ENCODE measurements around the gene FLNB. TPM values are rescaled to one million over a fixed set of nuclear protein-coding genes. Genes with fewer than 3 reads are reported as not detected.

FLNB gene
- total and polyA plus RNA-seq, 2 of the 13 experiments (the other 11 are each of a cell fraction or from before 2014, with no cell fraction given), result 106 to 130 TPM

GRCh38 chr3:58158442-58159153 lies 150.4 kb downstream of the FLNB start:
- ChIA-PET POLR2A (no interaction called here), CTCF (ENCODE audit: low intra/inter-chr PET ratio, low total read pairs) (no interaction called here)
- FAIRE-seq (no peak), DNase-seq (ENCODE audit: low spot score) (no peak), ATAC-seq (no peak)
- Histone ChIP-seq H3K36me3 (replicated peaks in 1 of 2; ENCODE audit: control insufficient read depth in 1 of 2, insufficient read depth in 2 of 2, low read length in 2 of 2) (peaks cover 50 to 87% of the 10 kb centered on the region in 2 experiments), H3K4me3 (replicated peaks in 1 of 3; ENCODE audit: insufficient read depth in 1 of 3, low read depth in 2 of 3, low read length in 3 of 3) (no peak overlapping the region), H3K27me3 (ENCODE audit: control insufficient read depth in 1 of 2, insufficient read depth in 2 of 2, low read length in 2 of 2) (no peaks in the 10 kb centered on the region), H3K4me2 (ENCODE audit: low read depth, low read length) (no peak overlapping the region), H2AFZ (ENCODE audit: low read length) (no peak overlapping the region), H3K9me3 (ENCODE audit: low read length) (no peaks in the 10 kb centered on the region), H3K79me2 (ENCODE audit: insufficient read depth, low read length) (no peaks in the 10 kb centered on the region), H3K9ac (ENCODE audit: insufficient read depth, low read depth, low read length) (no peak overlapping the region), H3K4me1 (ENCODE audit: insufficient read depth, low read length) (peaks cover 28% of the 10 kb centered on the region), H3K27ac (ENCODE audit: extremely low read length, insufficient read depth, low read length) (no peak overlapping the region), H4K20me1 (ENCODE audit: insufficient read depth, low read length) (no peaks in the 10 kb centered on the region)
- intact Hi-C loops (cut with micrococcal nuclease; ENCODE audit: unreplicated experiment) (no loop called here), in situ Hi-C loops (cut with HindIII; ENCODE audit: extremely low pct_ligation_motif_present, low pct_unique_long_range_greater_than_20kb) (no loop called here)
- TF ChIP-seq ONECUT2 (CRISPR knock-in tag; IDR thresholded peaks at IDR 0.05) (no peak), ZNF629 (CRISPR knock-in tag; conservative IDR thresholded peaks at IDR 0.05) (peak; percentile 92)
- WGBS (ENCODE audit: low lambda C conversion rate), result 90% methylated on average over 7 of the region's 7 CpGs
- no TSS peak for BruUV-seq (replicated peaks)

- WGBS (ENCODE audit: low lambda C conversion rate), result 95% methylated on average over 1 of the region's 1 CpG
- FAIRE-seq, result no peak
- CTCF ChIA-PET (ENCODE audit: low intra/inter-chr PET ratio, low total read pairs), result no interaction called here
Measured at GRCh38 chr3:58160399-58160798, 152.2 kb downstream of the FLNB start.

More at GRCh38 chr3:58160399-58160798, 152.2 kb downstream of the FLNB start:
- in situ Hi-C loops (cut with HindIII; ENCODE audit: extremely low pct_ligation_motif_present, low pct_unique_long_range_greater_than_20kb), result no loop called here
- no peak for TF ChIP-seq THAP9 (CRISPR knock-in tag; IDR thresholded peaks at IDR 0.05; ENCODE audit: borderline replicate concordance)
- TF ChIP-seq GMEB2 (CRISPR knock-in tag; IDR thresholded peaks at IDR 0.05; ENCODE audit: low read depth), result no peak
- no peak for TF ChIP-seq ISX (CRISPR knock-in tag; conservative IDR thresholded peaks at IDR 0.05)
- peak; percentile 29 for TF ChIP-seq RBM22 (optimal IDR thresholded peaks at IDR 0.05; ENCODE audit: low read length)
- no peak for TF ChIP-seq ZNF335 (CRISPR knock-in tag; IDR thresholded peaks at IDR 0.05)
- TF ChIP-seq ATF3 (CRISPR knock-in tag; IDR thresholded peaks at IDR 0.05), result no peak
- TF ChIP-seq ZNF232 (CRISPR knock-in tag; IDR thresholded peaks at IDR 0.05; ENCODE audit: borderline replicate concordance), result no peak
- no peak for TF ChIP-seq FOXM1 (CRISPR knock-in tag; IDR thresholded peaks at IDR 0.05)
- no peak overlapping the region for H3K9ac ChIP-seq (ENCODE audit: insufficient read depth, low read depth, low read length)
- DNase-seq (ENCODE audit: low spot score) (no peak), ATAC-seq (no peak)
- H3K27ac ChIP-seq (ENCODE audit: extremely low read length, insufficient read depth, low read length), result no peak overlapping the region
- H4K20me1 ChIP-seq (ENCODE audit: insufficient read depth, low read length), result no peaks in the 10 kb centered on the region
- peaks cover 46% of the 10 kb centered on the region for H3K4me1 ChIP-seq (ENCODE audit: insufficient read depth, low read length)
- no peaks in the 10 kb centered on the region for H3K9me3 ChIP-seq (ENCODE audit: low read length)
- POLR2A ChIA-PET, result no interaction called here
- no peaks in the 10 kb centered on the region for H3K79me2 ChIP-seq (ENCODE audit: insufficient read depth, low read length)
- H3K4me2 ChIP-seq (ENCODE audit: low read depth, low read length), result no peak overlapping the region
- no TSS peak for BruUV-seq (replicated peaks)
- no peak overlapping the region for H3K4me3 ChIP-seq (replicated peaks in 1 of 3; ENCODE audit: insufficient read depth in 1 of 3, low read depth in 2 of 3, low read length in 3 of 3)
- intact Hi-C loops (cut with micrococcal nuclease; ENCODE audit: unreplicated experiment), result no loop called here
- no peaks in the 10 kb centered on the region for H3K27me3 ChIP-seq (ENCODE audit: control insufficient read depth in 1 of 2, insufficient read depth in 2 of 2, low read length in 2 of 2)
- H3K36me3 ChIP-seq (replicated peaks in 1 of 2; ENCODE audit: control insufficient read depth in 1 of 2, insufficient read depth in 2 of 2, low read length in 2 of 2), result peaks cover 49 to 91% of the 10 kb centered on the region in 2 experiments
- H2AFZ ChIP-seq (ENCODE audit: low read length), result no peak overlapping the region
